ENCODE data around the gene PRSS50. TPM values are rescaled to one million over a fixed set of nuclear protein-coding genes. Genes with fewer than 3 reads are reported as not detected.

PRSS50 gene
- total RNA-seq, 6 experiments from 2014 or later = 0.07 to 0.42 (median 0.13) TPM; not detected in 2

GRCh38 chr3:46715507-46716175 is 2.0 kb downstream of the PRSS50 start:
- ATAC-seq = no peak
- TF ChIP-seq CTCF (IDR thresholded peaks at IDR 0.05) (no peak), POLR2A (IDR thresholded peaks at IDR 0.05) (no peak)
- no peak overlapping the region for H3K27ac ChIP-seq
- H3K4me3 ChIP-seq = no peak overlapping the region
- no peaks in the 10 kb centered on the region for H3K27me3 ChIP-seq
- H3K36me3 ChIP-seq = no peaks in the 10 kb centered on the region
- peak in 1 of 3 donors; percentile 31 for DNase-seq
- intact Hi-C loops (cut with DNase I) = no loop called here
- WGBS (ENCODE audit: insufficient coverage, low coverage, low lambda C conversion rate, missing lambda C conversion rate) = 94% methylated on average over 3 of the region's 11 CpGs
- H3K9me3 ChIP-seq = no peaks in the 10 kb centered on the region
- H3K4me1 ChIP-seq = no peaks in the 10 kb centered on the region

GRCh38 chr3:46714728-46715506 is 2.8 kb downstream of the PRSS50 start:
- ATAC-seq (no peak), DNase-seq (no peak)
- no peak for TF ChIP-seq CTCF (IDR thresholded peaks at IDR 0.05)
- TF ChIP-seq POLR2A (IDR thresholded peaks at IDR 0.05) = no peak
- no peak overlapping the region for H3K27ac ChIP-seq
- H3K9me3 ChIP-seq = no peaks in the 10 kb centered on the region
- no peaks in the 10 kb centered on the region for H3K36me3 ChIP-seq
- H3K27me3 ChIP-seq = no peaks in the 10 kb centered on the region
- intact Hi-C loops (cut with DNase I) = loop anchor here in 1 of 2 donors (5.0 kb wide), 1 partner anchor 187 kb away; no protein-coding TSS in a partner anchor
- no peak overlapping the region for H3K4me3 ChIP-seq
- H3K4me1 ChIP-seq = no peaks in the 10 kb centered on the region
- 69% methylated on average over 5 of the region's 10 CpGs for WGBS (ENCODE audit: insufficient coverage, low coverage, low lambda C conversion rate, missing lambda C conversion rate)

GRCh38 chr3:46713898-46714552 is 3.6 kb downstream of the PRSS50 start:
- DNase-seq = peak in 2 of 3 donors; percentile 35 to 40
- Histone ChIP-seq H3K4me1 (no peaks in the 10 kb centered on the region), H3K9me3 (no peaks in the 10 kb centered on the region), H3K27me3 (no peaks in the 10 kb centered on the region), H3K4me3 (no peak overlapping the region), H3K27ac (no peak overlapping the region), H3K36me3 (no peaks in the 10 kb centered on the region)
- ATAC-seq = no peak
- WGBS (ENCODE audit: insufficient coverage, low coverage, low lambda C conversion rate, missing lambda C conversion rate) = no CpG with 5 or more reads among the region's 22 CpGs
- TF ChIP-seq POLR2A (IDR thresholded peaks at IDR 0.05) = no peak
- no peak for TF ChIP-seq CTCF (IDR thresholded peaks at IDR 0.05)
- intact Hi-C loops (cut with DNase I) = loop anchor here in 1 of 2 donors (5.0 kb wide), 1 partner anchor 188 kb away; no protein-coding TSS in a partner anchor

GRCh38 chr3:46713050-46713897 is 4.4 kb downstream of the PRSS50 start:
- Histone ChIP-seq H3K27ac (no peak overlapping the region), H3K9me3 (no peaks in the 10 kb centered on the region), H3K4me1 (no peaks in the 10 kb centered on the region), H3K36me3 (no peaks in the 10 kb centered on the region), H3K27me3 (no peaks in the 10 kb centered on the region), H3K4me3 (no peak overlapping the region)
- DNase-seq (peak in 2 of 3 donors; percentile 28 to 40), ATAC-seq (no peak)
- intact Hi-C loops (cut with DNase I) = loop anchor here in 1 of 2 donors (5.0 kb wide), 1 partner anchor 189 kb away; no protein-coding TSS in a partner anchor
- no peak for TF ChIP-seq CTCF (IDR thresholded peaks at IDR 0.05)
- no peak for TF ChIP-seq POLR2A (IDR thresholded peaks at IDR 0.05)
- 66% methylated on average over 7 of the region's 14 CpGs for WGBS (ENCODE audit: insufficient coverage, low coverage, low lambda C conversion rate, missing lambda C conversion rate)

Data from right lobe of liver (tissue), 6 donors.